SK-N-SH treated with all-trans-retinoic acid at 6 μM for 48 hours (cell line): ENCODE measurements around the gene CGB7.

Experiments used
- ARNTL ChIP-seq: fragments of 450-650 bp; formaldehyde crosslinking; IDR thresholded peaks from 2 replicates; pipeline ENCODE4 v1.5.0; 2020; ENCODE audit warnings: low read depth, mild to moderate bottlenecking, moderate library complexity, borderline replicate concordance
- BACH2 ChIP-seq: fragments of 250-450 bp; sonication (Bioruptor Pico); IDR thresholded peaks from 2 replicates; pipeline ENCODE4 v1.9.0; 2021; ENCODE audit warnings: mild to moderate bottlenecking, borderline replicate concordance
- OSR1 ChIP-seq: fragments of 250-450 bp; sonication (Bioruptor Pico); IDR thresholded peaks from 2 replicates; pipeline ENCODE4 v1.8.0; 2022; ENCODE audit warnings: moderate library complexity, mild to moderate bottlenecking, inconsistent platforms
- PPARA ChIP-seq: fragments of 250-450 bp; sonication (Bioruptor Pico); IDR thresholded peaks from 2 replicates; pipeline ENCODE4 v1.5.0; 2020; ENCODE audit warnings: mild to moderate bottlenecking, borderline replicate concordance
- TCF4 ChIP-seq: fragments of 250-450 bp; sonication (Bioruptor Pico); IDR thresholded peaks from 2 replicates; pipeline ENCODE4 v1.8.0; 2021; ENCODE audit warnings: mild to moderate bottlenecking, moderate library complexity, borderline replicate concordance
- ZFP30 ChIP-seq: fragments of 450-650 bp; formaldehyde crosslinking; IDR thresholded peaks from 2 replicates; pipeline ENCODE4 v1.5.0; 2022; ENCODE audit warnings: mild to moderate bottlenecking, moderate library complexity
- ZNF565 ChIP-seq: fragments of 450-650 bp; formaldehyde crosslinking; conservative IDR thresholded peaks from 2 replicates; pipeline ENCODE4 v1.5.0; 2020; ENCODE audit warnings: low read depth, mild to moderate bottlenecking, moderate library complexity
- ZNF70 ChIP-seq: fragments of 450-650 bp; formaldehyde crosslinking; IDR thresholded peaks from 2 replicates; pipeline ENCODE4 v1.5.0; 2020; ENCODE audit warnings: mild to moderate bottlenecking, moderate library complexity
- TF ChIP-seq, protein P1 (sequence below): fragments of 250-450 bp; sonication (Bioruptor Pico); IDR thresholded peaks from 2 replicates; pipeline ENCODE4 v1.8.0; 2020; ENCODE audit warnings: mild to moderate bottlenecking, moderate library complexity, borderline replicate concordance
- TF ChIP-seq, protein P2 (sequence below): fragments of 250-450 bp; sonication (Bioruptor Pico); IDR thresholded peaks from 2 replicates; pipeline ENCODE4 v1.5.1; 2021; ENCODE audit warnings: mild to moderate bottlenecking, moderate library complexity
- TF ChIP-seq, protein P3 (sequence below): fragments of 250-450 bp; sonication (Bioruptor Pico); IDR thresholded peaks from 2 replicates; pipeline ENCODE4 v1.8.0; 2021; ENCODE audit warnings: low read depth, mild to moderate bottlenecking, moderate library complexity, borderline replicate concordance

DNA sequence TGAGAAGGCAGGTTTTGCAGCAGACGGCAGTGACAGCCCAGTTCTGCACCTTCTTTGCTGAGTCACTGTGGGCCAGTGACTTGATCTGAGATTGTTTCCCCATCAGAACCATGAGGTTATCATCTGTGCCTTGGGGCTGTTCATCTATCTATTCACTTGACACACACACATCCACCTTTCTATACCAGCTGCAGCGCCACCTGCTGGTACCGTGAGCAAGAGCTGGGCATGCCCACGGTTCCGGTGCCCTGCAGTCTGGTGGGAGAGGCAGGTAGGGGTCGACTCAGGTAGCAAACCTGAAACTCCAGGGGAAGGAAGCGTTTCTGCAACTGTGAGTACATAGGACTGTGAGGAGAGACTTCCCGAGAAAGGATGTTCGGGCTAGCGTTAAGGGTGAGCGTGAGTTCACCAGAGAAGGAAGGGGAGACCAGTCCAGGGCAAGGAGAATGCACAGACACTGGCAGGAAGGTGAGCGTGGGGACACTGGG lies 49.1 kb upstream of the CGB7 start:
- TF ChIP-seq, protein P1, sequence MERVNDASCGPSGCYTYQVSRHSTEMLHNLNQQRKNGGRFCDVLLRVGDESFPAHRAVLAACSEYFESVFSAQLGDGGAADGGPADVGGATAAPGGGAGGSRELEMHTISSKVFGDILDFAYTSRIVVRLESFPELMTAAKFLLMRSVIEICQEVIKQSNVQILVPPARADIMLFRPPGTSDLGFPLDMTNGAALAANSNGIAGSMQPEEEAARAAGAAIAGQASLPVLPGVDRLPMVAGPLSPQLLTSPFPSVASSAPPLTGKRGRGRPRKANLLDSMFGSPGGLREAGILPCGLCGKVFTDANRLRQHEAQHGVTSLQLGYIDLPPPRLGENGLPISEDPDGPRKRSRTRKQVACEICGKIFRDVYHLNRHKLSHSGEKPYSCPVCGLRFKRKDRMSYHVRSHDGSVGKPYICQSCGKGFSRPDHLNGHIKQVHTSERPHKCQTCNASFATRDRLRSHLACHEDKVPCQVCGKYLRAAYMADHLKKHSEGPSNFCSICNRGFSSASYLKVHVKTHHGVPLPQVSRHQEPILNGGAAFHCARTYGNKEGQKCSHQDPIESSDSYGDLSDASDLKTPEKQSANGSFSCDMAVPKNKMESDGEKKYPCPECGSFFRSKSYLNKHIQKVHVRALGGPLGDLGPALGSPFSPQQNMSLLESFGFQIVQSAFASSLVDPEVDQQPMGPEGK (CRISPR knock-in tag), result no peak
- TF ChIP-seq ZFP30 (CRISPR knock-in tag) (no peak), OSR1 (CRISPR knock-in tag) (no peak), TCF4 (no peak), ZNF565 (CRISPR knock-in tag) (no peak), ZNF70 (CRISPR knock-in tag) (no peak), PPARA (CRISPR knock-in tag) (no peak), ARNTL (CRISPR knock-in tag) (no peak), BACH2 (no peak)
- TF ChIP-seq, protein P2, sequence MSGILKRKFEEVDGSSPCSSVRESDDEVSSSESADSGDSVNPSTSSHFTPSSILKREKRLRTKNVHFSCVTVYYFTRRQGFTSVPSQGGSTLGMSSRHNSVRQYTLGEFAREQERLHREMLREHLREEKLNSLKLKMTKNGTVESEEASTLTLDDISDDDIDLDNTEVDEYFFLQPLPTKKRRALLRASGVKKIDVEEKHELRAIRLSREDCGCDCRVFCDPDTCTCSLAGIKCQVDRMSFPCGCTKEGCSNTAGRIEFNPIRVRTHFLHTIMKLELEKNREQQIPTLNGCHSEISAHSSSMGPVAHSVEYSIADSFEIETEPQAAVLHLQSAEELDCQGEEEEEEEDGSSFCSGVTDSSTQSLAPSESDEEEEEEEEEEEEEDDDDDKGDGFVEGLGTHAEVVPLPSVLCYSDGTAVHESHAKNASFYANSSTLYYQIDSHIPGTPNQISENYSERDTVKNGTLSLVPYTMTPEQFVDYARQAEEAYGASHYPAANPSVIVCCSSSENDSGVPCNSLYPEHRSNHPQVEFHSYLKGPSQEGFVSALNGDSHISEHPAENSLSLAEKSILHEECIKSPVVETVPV (CRISPR knock-in tag), result no peak
- TF ChIP-seq, protein P3, sequence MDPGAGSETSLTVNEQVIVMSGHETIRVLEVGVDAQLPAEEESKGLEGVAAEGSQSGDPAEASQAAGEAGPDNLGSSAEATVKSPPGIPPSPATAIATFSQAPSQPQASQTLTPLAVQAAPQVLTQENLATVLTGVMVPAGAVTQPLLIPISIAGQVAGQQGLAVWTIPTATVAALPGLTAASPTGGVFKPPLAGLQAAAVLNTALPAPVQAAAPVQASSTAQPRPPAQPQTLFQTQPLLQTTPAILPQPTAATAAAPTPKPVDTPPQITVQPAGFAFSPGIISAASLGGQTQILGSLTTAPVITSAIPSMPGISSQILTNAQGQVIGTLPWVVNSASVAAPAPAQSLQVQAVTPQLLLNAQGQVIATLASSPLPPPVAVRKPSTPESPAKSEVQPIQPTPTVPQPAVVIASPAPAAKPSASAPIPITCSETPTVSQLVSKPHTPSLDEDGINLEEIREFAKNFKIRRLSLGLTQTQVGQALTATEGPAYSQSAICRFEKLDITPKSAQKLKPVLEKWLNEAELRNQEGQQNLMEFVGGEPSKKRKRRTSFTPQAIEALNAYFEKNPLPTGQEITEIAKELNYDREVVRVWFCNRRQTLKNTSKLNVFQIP (CRISPR knock-in tag), result no peak
